Spleen (tissue), 11 donors: ENCODE measurements around the gene HSD17B13. TPM values are rescaled to one million over a fixed set of nuclear protein-coding genes. Genes with fewer than 3 reads are reported as not detected.

Experiments
- DNase-seq: peaks from one replicate; pipeline ENCODE4 v3.0.0-alpha.2; 2020
- H3K27ac ChIP-seq, 8 donors: fragments of 200-600 bp; sonication (generic) in 7 of 8; 1 replicate in 4 of 8; 2 replicates in 4 of 8; pipeline versions ENCODE4 v1.5.0 to v1.8.0; 2016 to 2021; ENCODE audit warnings: inconsistent platforms in 4 of 8, mild to moderate bottlenecking in 4 of 8, moderate library complexity in 1 of 8
- H3K27me3 ChIP-seq, 7 donors: fragments of 200-600 bp; sonication (generic) in 6 of 7; replicated peaks in 1 of 7; 1 replicate in 4 of 7; 2 replicates in 3 of 7; pipeline versions ENCODE4 v1.5.0 to v1.8.0; 2016 to 2021; ENCODE audit warnings: inconsistent platforms in 3 of 7, mild to moderate bottlenecking in 1 of 7
- H3K36me3 ChIP-seq, 6 donors: fragments of 200-600 bp; sonication (generic) in 5 of 6; 1 replicate in 4 of 6; 2 replicates in 2 of 6; pipeline versions ENCODE4 v1.5.0 to v1.8.0; 2016 to 2021; ENCODE audit warnings: inconsistent platforms in 2 of 6
- H3K4me1 ChIP-seq, 6 donors: fragments of 200-600 bp; sonication (generic) in 5 of 6; 1 replicate in 3 of 6; 2 replicates in 3 of 6; pipeline versions ENCODE4 v1.5.0 to v1.8.0; 2016 to 2021; ENCODE audit warnings: inconsistent platforms in 3 of 6
- H3K4me3 ChIP-seq, 8 donors: fragments of 200-600 bp; sonication (generic) in 7 of 8; 1 replicate in 4 of 8; 2 replicates in 4 of 8; pipeline versions ENCODE4 v1.5.0 to v1.8.0; 2016 to 2021; ENCODE audit warnings: inconsistent platforms in 4 of 8, mild to moderate bottlenecking in 4 of 8, moderate library complexity in 2 of 8
- H3K9me3 ChIP-seq, 8 donors: fragments of 200-600 bp; sonication (generic) in 7 of 8; 1 replicate in 4 of 8; 2 replicates in 4 of 8; pipeline versions ENCODE4 v1.5.0 to v1.8.0; 2016 to 2021; ENCODE audit warnings: inconsistent platforms in 4 of 8
- POLR2A ChIP-seq, 3 donors: fragments of 450-650 bp; IDR thresholded peaks; one replicate each; pipeline ENCODE4 v1.5.1; 2017; ENCODE audit warnings: antibody characterized with exemption in 3 of 3, mild to moderate bottlenecking in 1 of 3
- POLR2AphosphoS5 ChIP-seq, 3 donors: sonication (generic); formaldehyde crosslinking; IDR thresholded peaks; one replicate each; pipeline ENCODE4 v1.5.1; 2017; ENCODE audit warnings: antibody characterized with exemption in 3 of 3
- WGBS, 5 donors: extraction: QIAGEN DNeasy Blood & Tissue Kit in 3 of 5; methylation state at CpG; one replicate each; pipeline versions ENCODE4 v1.1.5 to v1.1.7; 2013 to 2018; 5-methylcytosine and 5-hydroxymethylcytosine counted together
- intact Hi-C: fragments of 100-400 bp; cut with DNase I; formaldehyde crosslinking; loops from one replicate; pipeline ENCODE4 v1.15.0; 2023; ENCODE audit warnings: low total_unique reads
- polyA plus RNA-seq, 3 donors: library from polyadenylated mRNA; stranded (reverse); fragments of 200-250 nt; gene quantifications; one replicate each; pipeline ENCODE4 v1.2.1, GENCODE V29; 2013
- total RNA-seq, 7 donors: library from RNA; depleted of rRNA in 3 of 7; stranded (reverse); fragments of >200 nt in 3 of 7; fragmentation: NEBNext Ultra II Directional in 4 of 7; extraction: Animal tissue kit (Norgen Biotek cat#: 25700) in 4 of 7; gene quantifications; one replicate each; pipeline versions ENCODE4 v1.1.0 to v1.2.1, GENCODE V29; 2016 to 2021
- TF ChIP-seq, protein P1 (sequence below), 11 experiments: fragments of 200-600 bp in 7 of 11; fragments of 450-650 bp in 4 of 11; sonication (generic) in 4 of 11; IDR thresholded peaks in 8 of 11; conservative IDR thresholded peaks in 3 of 11; 1 replicate in 7 of 11; 2 replicates in 4 of 11; pipeline versions ENCODE4 v1.4.0 to v1.8.0; 2016 to 2021; ENCODE audit warnings: antibody characterized with exemption in 11 of 11, inconsistent platforms in 4 of 11, mild to moderate bottlenecking in 1 of 11
- donor health status: healthy with polysubstance abuse.
- donor health status: DM: no; HTN: no; CAD: no; lungs with moderate emphysema.
- donor health status: DM: no; HTN: no; CAD: no.
- donor health status: Bipolar disorder and iron deficiency.
- donor health status: healthy.
- donor health status: DM: no; HTN: no; CAD: no.
- donor health status: DM: yes; HTN: yes; CAD: no.

HSD17B13 gene
- total and polyA plus RNA-seq, 10 donors: 0.09 to 1.2 (median 0.40) TPM

DNA sequence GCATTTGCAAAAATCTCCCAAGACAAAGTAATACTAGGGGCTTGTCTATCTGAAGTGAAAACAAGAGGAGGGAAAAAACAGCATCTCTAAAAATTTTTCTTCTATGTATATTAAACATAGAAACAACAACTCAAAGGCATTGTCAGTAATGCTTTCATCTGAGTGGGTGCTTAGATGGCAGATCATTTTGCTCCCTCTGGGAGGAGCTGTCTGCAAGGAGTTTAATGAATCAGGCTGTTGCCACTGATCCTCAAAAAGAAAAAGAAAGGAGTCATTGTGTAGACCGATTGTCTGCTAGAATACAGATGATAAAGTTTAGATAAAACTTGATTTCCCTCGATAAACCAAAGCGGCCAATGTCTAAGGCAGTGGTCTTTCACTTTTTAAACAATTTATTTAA is 52.5 kb downstream of the HSD17B13 start:
- H3K27ac ChIP-seq: no peak overlapping the region
- TF ChIP-seq, protein P1, sequence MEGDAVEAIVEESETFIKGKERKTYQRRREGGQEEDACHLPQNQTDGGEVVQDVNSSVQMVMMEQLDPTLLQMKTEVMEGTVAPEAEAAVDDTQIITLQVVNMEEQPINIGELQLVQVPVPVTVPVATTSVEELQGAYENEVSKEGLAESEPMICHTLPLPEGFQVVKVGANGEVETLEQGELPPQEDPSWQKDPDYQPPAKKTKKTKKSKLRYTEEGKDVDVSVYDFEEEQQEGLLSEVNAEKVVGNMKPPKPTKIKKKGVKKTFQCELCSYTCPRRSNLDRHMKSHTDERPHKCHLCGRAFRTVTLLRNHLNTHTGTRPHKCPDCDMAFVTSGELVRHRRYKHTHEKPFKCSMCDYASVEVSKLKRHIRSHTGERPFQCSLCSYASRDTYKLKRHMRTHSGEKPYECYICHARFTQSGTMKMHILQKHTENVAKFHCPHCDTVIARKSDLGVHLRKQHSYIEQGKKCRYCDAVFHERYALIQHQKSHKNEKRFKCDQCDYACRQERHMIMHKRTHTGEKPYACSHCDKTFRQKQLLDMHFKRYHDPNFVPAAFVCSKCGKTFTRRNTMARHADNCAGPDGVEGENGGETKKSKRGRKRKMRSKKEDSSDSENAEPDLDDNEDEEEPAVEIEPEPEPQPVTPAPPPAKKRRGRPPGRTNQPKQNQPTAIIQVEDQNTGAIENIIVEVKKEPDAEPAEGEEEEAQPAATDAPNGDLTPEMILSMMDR (IDR thresholded peaks at IDR 0.05 in 8 of 11, conservative IDR thresholded peaks at IDR 0.05 in 3 of 11): no peak
- no peak for TF ChIP-seq POLR2A (IDR thresholded peaks at IDR 0.05)
- TF ChIP-seq POLR2AphosphoS5 (IDR thresholded peaks at IDR 0.05): no peak
- no peaks in the 10 kb centered on the region for H3K27me3 ChIP-seq
- DNase-seq: no peak
- H3K9me3 ChIP-seq: no peaks in the 10 kb centered on the region
- intact Hi-C loops: no loop called here
- WGBS, 5 donors: 69 to 80% (median 74%) methylated on average over 3 of the region's 3 CpGs
- H3K4me1 ChIP-seq: no peaks in the 10 kb centered on the region
- H3K4me3 ChIP-seq: no peak overlapping the region
- H3K36me3 ChIP-seq: no peaks in the 10 kb centered on the region

DNA sequence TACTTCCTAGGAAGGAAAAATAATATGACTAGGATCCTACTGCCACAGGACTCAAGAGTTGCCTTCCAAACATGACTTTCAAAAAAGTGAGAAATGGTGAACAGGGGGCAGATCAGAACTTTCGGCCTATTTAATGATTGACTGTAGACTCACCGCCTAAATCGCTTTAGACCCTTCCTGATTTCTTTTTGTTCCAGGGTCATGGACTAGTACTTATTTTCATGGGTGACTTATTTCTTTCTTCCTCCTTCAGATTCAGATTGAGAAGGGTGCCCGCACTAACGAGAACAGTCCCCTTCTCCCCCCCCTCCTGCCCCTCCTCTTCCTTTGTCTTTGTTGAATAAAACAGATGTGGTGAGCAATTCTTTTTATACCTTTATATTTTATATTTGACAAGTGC is 54.3 kb downstream of the HSD17B13 start:
- no peak overlapping the region for H3K27ac ChIP-seq
- H3K36me3 ChIP-seq: no peaks in the 10 kb centered on the region
- no peak overlapping the region for H3K4me3 ChIP-seq
- intact Hi-C loops: no loop called here
- no peaks in the 10 kb centered on the region for H3K27me3 ChIP-seq
- H3K9me3 ChIP-seq: no peaks in the 10 kb centered on the region
- WGBS, 5 donors: 74 to 90% (median 82%) methylated on average over 5 of the region's 5 CpGs
- no peak for DNase-seq
- no peaks in the 10 kb centered on the region for H3K4me1 ChIP-seq
- TF ChIP-seq, protein P1 (IDR thresholded peaks at IDR 0.05 in 8 of 11, conservative IDR thresholded peaks at IDR 0.05 in 3 of 11): no peak

DNA sequence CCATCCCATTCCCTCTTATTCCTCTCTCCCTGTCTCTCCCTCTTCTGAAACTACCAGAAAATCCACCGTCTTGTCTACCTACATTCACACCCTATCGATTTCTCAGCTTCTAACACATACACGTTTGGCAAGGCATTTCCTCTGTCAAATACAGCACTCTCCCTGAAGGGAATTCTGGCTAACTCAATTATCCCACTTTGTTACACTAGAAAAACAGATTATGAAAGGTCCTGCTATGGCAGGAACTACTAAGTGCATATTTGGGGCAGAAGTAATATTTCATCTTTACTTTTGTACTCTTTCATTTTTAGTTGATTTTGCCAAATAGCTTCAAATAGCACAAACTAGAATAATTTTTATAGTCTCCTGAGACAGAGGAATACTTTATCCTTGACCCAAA is 55.7 kb downstream of the HSD17B13 start:
- Histone ChIP-seq H3K27ac (no peak overlapping the region), H3K9me3 (peaks cover 0 to 9% (median 5%) of the 10 kb centered on the region in 8 donors), H3K27me3 (no peaks in the 10 kb centered on the region), H3K36me3 (no peaks in the 10 kb centered on the region), H3K4me3 (no peak overlapping the region), H3K4me1 (no peaks in the 10 kb centered on the region)
- WGBS, 5 donors: 69 to 79% (median 78%) methylated on average over 3 of the region's 3 CpGs
- intact Hi-C loops: no loop called here
- no peak for DNase-seq
- no peak for TF ChIP-seq POLR2AphosphoS5 (IDR thresholded peaks at IDR 0.05)
- TF ChIP-seq POLR2A (IDR thresholded peaks at IDR 0.05): no peak
- TF ChIP-seq, protein P1 (IDR thresholded peaks at IDR 0.05 in 8 of 11, conservative IDR thresholded peaks at IDR 0.05 in 3 of 11): no peak

GRCh38 chr4:87262886-87263285 is 59.8 kb downstream of the HSD17B13 start:
- intact Hi-C loops: no loop called here
- no peak for DNase-seq
- H3K27ac ChIP-seq: no peak overlapping the region
- no peaks in the 10 kb centered on the region for H3K36me3 ChIP-seq
- WGBS, 5 donors: 88 to 100% (median 93%) methylated on average over 1 of the region's 1 CpG
- H3K27me3 ChIP-seq: peaks cover 0 to 4% (median 0%) of the 10 kb centered on the region in 7 donors
- no peaks in the 10 kb centered on the region for H3K4me1 ChIP-seq
- H3K4me3 ChIP-seq: no peak overlapping the region
- TF ChIP-seq POLR2A (IDR thresholded peaks at IDR 0.05): no peak
- TF ChIP-seq, protein P1 (IDR thresholded peaks at IDR 0.05 in 8 of 11, conservative IDR thresholded peaks at IDR 0.05 in 3 of 11): no peak
- no peak for TF ChIP-seq POLR2AphosphoS5 (IDR thresholded peaks at IDR 0.05)
- peaks cover 0 to 9% (median 5%) of the 10 kb centered on the region in 8 donors for H3K9me3 ChIP-seq
